Fibroblast of skin of scalp (primary cell): Measurements from ENCODE around the gene PDP2.

Source experiments
- DNase-seq: peaks from one replicate; pipeline ENCODE4 v3.0.0-alpha.2; 2013

Gene PDP2

GRCh38 chr16:66939366-66939765 is 59.1 kb downstream of the PDP2 start:
- DNase-seq, result no peak

GRCh38 chr16:66940236-66940635 is 59.9 kb downstream of the PDP2 start:
- no peak for DNase-seq
